OCI-LY7 (cell line): ENCODE measurements around the gene COL6A3.

Source experiments
- EZH2phosphoT487 ChIP-seq: fragments of 200-600 bp; sonication (generic); IDR thresholded peaks from 2 replicates; pipeline ENCODE4 v1.6.1; 2018; ENCODE audit warnings: low read depth, borderline replicate concordance, mild to moderate bottlenecking, mixed run types, antibody characterized with exemption, low read length, moderate library complexity, mixed read lengths
- TF ChIP-seq, protein P1 (sequence below): fragments of 200-600 bp; sonication (generic); conservative IDR thresholded peaks from 2 replicates; pipeline ENCODE4 v1.5.1; 2014; ENCODE audit warnings: mild to moderate bottlenecking, antibody characterized with exemption, low read length, moderate library complexity, mixed read lengths

DNA sequence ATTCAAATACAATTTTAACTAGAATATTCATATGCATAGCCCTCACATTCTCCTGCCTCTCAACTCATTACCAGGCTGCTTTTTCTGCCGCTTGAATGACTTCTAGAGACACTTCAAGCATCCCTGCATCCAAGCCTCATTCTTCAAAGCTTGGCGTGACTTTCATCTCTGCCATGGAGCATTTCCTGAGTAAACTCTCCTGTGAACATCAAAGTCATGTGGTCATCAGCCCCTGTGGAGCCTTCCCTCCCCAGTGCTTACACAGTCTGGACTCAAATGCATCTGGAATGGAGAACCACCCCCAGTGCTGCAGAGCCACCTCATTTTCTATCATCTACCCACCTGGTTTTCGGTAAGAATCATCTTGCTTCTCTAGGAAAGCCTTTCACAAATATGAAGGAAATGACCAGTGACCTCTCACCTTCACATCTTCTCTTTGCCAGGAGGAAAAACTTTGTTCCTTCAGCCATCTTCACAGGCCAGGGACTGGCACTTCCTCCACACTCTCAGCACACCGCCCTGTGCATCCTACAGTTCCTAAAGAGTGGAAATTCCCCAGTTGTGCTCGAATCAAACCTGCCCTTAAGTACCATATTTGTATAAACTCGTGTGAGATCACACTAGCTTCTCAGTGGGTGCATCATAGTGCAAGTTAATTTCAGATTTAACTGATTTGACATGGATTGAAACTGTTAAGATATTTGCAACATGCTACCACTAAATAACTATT is 116.4 kb downstream of the COL6A3 start:
- TF ChIP-seq, protein P1, sequence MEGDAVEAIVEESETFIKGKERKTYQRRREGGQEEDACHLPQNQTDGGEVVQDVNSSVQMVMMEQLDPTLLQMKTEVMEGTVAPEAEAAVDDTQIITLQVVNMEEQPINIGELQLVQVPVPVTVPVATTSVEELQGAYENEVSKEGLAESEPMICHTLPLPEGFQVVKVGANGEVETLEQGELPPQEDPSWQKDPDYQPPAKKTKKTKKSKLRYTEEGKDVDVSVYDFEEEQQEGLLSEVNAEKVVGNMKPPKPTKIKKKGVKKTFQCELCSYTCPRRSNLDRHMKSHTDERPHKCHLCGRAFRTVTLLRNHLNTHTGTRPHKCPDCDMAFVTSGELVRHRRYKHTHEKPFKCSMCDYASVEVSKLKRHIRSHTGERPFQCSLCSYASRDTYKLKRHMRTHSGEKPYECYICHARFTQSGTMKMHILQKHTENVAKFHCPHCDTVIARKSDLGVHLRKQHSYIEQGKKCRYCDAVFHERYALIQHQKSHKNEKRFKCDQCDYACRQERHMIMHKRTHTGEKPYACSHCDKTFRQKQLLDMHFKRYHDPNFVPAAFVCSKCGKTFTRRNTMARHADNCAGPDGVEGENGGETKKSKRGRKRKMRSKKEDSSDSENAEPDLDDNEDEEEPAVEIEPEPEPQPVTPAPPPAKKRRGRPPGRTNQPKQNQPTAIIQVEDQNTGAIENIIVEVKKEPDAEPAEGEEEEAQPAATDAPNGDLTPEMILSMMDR, result no peak
- TF ChIP-seq EZH2phosphoT487, result no peak
